Measurements from ENCODE around the gene PKP1.

The PKP1 gene

DNA sequence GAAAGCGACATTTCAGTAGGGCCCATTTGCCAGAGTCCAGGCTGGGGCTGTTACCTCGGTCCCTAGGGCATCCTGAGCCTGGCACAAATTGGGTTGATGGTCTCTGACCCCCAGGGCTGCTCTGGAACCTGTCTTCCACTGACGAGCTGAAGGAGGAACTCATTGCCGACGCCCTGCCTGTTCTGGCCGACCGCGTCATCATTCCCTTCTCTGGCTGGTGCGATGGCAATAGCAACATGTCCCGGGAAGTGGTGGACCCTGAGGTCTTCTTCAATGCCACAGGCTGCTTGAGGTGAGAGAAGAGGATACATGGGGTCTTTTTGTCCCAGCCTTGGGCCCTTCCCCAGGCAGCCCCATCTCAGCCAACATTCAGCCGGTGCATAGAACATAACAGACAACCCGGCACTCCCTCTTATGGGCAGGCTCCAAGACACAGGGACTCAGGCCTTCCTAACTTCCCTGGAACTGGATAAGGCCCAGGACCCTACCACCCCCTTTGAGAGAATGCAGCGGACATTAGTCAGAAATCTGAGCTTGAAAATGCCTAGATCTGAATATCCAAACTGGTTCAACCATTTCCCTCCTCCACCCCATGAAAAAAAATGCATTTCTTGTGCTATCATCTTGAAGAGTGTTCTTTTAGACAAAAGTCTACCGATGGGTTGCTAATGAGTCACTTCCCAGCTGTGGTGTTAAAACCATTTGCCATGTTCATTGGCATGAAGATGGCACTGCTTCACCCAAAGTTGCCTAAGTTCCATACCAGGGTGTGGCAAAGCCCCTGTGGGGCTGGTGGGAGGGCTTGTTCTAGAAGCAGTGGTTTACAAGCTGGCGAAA lies 35.4 kb downstream of the PKP1 start:
- H3K27ac ChIP-seq (ENCODE audit: poor library complexity, severe bottlenecking), result peak overlapping the region; percentile 69
- DNase-seq (ENCODE audit: low spot score) (no peak), ATAC-seq (ENCODE audit: low read depth) (peak; percentile 54)
- H3K4me3 ChIP-seq (ENCODE audit: severe bottlenecking), result no peak overlapping the region
- H3K4me1 ChIP-seq (ENCODE audit: insufficient read depth, poor library complexity, severe bottlenecking), result peaks cover 15% of the 10 kb centered on the region
- no peaks in the 10 kb centered on the region for H3K9me3 ChIP-seq (ENCODE audit: severe bottlenecking)
- peaks cover 97% of the 10 kb centered on the region for H3K36me3 ChIP-seq (ENCODE audit: low read depth)
- TF ChIP-seq, protein P1, sequence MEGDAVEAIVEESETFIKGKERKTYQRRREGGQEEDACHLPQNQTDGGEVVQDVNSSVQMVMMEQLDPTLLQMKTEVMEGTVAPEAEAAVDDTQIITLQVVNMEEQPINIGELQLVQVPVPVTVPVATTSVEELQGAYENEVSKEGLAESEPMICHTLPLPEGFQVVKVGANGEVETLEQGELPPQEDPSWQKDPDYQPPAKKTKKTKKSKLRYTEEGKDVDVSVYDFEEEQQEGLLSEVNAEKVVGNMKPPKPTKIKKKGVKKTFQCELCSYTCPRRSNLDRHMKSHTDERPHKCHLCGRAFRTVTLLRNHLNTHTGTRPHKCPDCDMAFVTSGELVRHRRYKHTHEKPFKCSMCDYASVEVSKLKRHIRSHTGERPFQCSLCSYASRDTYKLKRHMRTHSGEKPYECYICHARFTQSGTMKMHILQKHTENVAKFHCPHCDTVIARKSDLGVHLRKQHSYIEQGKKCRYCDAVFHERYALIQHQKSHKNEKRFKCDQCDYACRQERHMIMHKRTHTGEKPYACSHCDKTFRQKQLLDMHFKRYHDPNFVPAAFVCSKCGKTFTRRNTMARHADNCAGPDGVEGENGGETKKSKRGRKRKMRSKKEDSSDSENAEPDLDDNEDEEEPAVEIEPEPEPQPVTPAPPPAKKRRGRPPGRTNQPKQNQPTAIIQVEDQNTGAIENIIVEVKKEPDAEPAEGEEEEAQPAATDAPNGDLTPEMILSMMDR (IDR thresholded peaks at IDR 0.05; ENCODE audit: poor library complexity, severe bottlenecking), result no peak
- H3K27me3 ChIP-seq (ENCODE audit: insufficient read depth, poor library complexity, severe bottlenecking), result no peaks in the 10 kb centered on the region

DNA sequence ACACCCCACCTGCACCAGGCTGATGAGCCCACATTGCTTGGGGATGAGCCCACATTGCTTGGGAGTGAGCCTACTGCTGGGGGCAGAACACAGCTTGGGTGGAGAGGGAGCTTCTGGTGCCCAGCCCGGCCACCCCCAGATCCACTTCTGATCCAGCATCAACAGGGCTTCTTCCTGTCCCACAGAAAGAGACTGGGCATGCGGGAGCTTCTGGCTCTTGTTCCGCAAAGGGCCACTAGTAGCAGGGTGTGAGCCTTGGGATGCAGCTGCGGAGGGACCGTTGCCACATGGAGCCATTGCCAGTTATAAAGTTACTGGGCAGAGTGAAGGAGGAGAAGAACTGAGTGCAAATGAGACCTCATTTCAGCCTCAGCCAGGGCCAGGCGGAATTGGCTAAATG lies 36.3 kb downstream of the PKP1 start:
- Histone ChIP-seq H3K4me1 (ENCODE audit: insufficient read depth, poor library complexity, severe bottlenecking) (peaks cover 15% of the 10 kb centered on the region), H3K9me3 (ENCODE audit: severe bottlenecking) (no peaks in the 10 kb centered on the region), H3K27ac (ENCODE audit: poor library complexity, severe bottlenecking) (peak overlapping the region; percentile 69), H3K36me3 (ENCODE audit: low read depth) (peaks cover 97% of the 10 kb centered on the region), H3K27me3 (ENCODE audit: insufficient read depth, poor library complexity, severe bottlenecking) (no peaks in the 10 kb centered on the region), H3K4me3 (ENCODE audit: severe bottlenecking) (no peak overlapping the region)
- ATAC-seq (ENCODE audit: low read depth) (no peak), DNase-seq (ENCODE audit: low spot score) (no peak)
- TF ChIP-seq, protein P1 (IDR thresholded peaks at IDR 0.05; ENCODE audit: poor library complexity, severe bottlenecking), result no peak

DNA sequence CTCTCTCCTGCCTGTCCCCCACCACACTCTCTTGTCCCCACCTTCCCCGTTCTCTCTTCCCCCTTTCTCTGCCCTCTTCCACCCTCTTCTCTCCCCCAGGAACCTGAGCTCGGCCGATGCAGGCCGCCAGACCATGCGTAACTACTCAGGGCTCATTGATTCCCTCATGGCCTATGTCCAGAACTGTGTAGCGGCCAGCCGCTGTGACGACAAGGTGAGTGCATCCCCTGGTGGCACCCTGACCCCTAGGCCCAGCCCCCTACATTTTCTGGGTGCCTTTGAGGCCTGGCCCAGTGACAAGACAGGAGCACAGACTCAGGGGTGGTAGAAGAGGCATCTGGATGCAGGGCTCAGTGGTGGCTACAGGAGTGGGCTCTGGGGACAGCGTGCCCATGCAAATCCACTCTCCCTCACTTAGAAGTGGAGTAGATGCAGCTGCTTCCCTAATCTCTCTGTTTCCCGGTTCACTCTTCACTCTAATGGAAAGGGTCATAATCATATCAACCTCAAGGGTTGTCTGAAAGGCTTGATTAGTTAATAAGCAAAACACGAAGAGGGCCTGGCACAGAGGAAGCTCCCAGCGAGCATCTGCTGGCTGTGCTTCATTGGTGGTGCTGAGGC lies 37.0 kb downstream of the PKP1 start:
- peak overlapping the region; percentile 69 for H3K27ac ChIP-seq (ENCODE audit: poor library complexity, severe bottlenecking)
- H3K4me3 ChIP-seq (ENCODE audit: severe bottlenecking), result no peak overlapping the region
- no peaks in the 10 kb centered on the region for H3K27me3 ChIP-seq (ENCODE audit: insufficient read depth, poor library complexity, severe bottlenecking)
- TF ChIP-seq, protein P1 (IDR thresholded peaks at IDR 0.05; ENCODE audit: poor library complexity, severe bottlenecking), result no peak
- H3K4me1 ChIP-seq (ENCODE audit: insufficient read depth, poor library complexity, severe bottlenecking), result peaks cover 15% of the 10 kb centered on the region
- DNase-seq (ENCODE audit: low spot score), result no peak
- no peak for ATAC-seq (ENCODE audit: low read depth)
- H3K36me3 ChIP-seq (ENCODE audit: low read depth), result peaks cover 96% of the 10 kb centered on the region
- no peaks in the 10 kb centered on the region for H3K9me3 ChIP-seq (ENCODE audit: severe bottlenecking)

DNA sequence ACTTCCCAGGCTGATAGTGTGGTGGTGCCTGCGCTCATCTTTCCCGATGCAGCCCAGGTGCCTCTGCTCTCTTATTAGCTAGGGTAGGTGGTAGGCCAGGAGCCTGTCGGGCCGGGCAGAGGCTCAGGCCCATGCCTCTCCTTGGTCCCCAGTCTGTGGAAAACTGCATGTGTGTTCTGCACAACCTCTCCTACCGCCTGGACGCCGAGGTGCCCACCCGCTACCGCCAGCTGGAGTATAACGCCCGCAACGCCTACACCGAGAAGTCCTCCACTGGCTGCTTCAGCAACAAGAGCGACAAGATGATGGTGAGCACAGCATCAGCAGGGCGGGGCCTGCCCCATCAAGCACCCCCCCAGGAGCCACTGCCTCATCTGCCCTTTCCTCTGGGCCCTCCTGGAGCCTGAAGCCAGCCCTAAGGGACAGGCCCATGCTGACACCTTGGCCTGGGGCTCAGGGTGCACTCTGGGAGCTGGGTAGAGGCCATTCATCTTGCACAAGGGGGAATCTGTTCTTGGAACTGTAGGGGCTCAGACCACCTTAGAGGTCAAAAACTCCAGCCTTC lies 38.6 kb downstream of the PKP1 start:
- no peaks in the 10 kb centered on the region for H3K9me3 ChIP-seq (ENCODE audit: severe bottlenecking)
- no peak overlapping the region for H3K4me3 ChIP-seq (ENCODE audit: severe bottlenecking)
- peaks cover 97% of the 10 kb centered on the region for H3K36me3 ChIP-seq (ENCODE audit: low read depth)
- peaks cover 15% of the 10 kb centered on the region for H3K4me1 ChIP-seq (ENCODE audit: insufficient read depth, poor library complexity, severe bottlenecking)
- TF ChIP-seq, protein P1 (IDR thresholded peaks at IDR 0.05; ENCODE audit: poor library complexity, severe bottlenecking), result no peak
- no peak for DNase-seq (ENCODE audit: low spot score)
- ATAC-seq (ENCODE audit: low read depth), result no peak
- no peak overlapping the region for H3K27ac ChIP-seq (ENCODE audit: poor library complexity, severe bottlenecking)
- H3K27me3 ChIP-seq (ENCODE audit: insufficient read depth, poor library complexity, severe bottlenecking), result no peaks in the 10 kb centered on the region
